DMS 273 treated with DMSO at 0.1 percent for 48 hours (cell line): ENCODE data around the gene RIC3.
A peak's percentile ranks its signal among the peaks of the same experiment; 100 is the strongest.

Experiments
- DNase-seq: peaks from one replicate; lab custom pipeline; 2025; lab: John Stamatoyannopoulos, UW

The RIC3 gene

GRCh38 chr11:8086571-8086970 lies 82.3 kb downstream of the RIC3 start:
- DNase-seq, result no peak

DNA sequence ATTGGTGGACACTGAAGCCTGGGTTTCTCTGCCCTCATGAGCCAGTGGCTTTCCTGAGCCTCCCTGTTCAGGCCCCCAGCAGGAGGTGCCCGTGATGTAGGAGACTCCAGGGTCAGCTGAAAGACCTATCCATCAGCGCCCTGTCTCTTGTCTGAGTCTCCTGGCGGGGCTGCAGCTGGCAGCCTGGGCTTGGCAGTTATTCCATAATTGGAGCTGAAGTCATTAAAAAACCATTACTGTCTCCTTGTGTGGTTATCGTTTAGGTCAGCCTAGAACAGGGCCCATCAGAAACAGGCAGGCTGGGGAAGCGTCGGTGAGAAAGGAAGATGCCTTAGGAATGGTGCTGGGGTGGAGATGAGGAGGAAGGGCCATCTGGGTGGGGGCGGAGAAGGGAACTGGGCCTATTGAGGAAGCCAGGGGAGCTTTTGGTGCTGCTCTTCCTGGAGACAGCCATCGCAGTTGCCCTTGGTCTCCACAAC lies 82.8 kb downstream of the RIC3 start:
- DNase-seq, result peak; percentile 13

- no peak for DNase-seq
These were observed 83.7 kb downstream of the RIC3 start for GRCh38 chr11:8085011-8085645.

DNA sequence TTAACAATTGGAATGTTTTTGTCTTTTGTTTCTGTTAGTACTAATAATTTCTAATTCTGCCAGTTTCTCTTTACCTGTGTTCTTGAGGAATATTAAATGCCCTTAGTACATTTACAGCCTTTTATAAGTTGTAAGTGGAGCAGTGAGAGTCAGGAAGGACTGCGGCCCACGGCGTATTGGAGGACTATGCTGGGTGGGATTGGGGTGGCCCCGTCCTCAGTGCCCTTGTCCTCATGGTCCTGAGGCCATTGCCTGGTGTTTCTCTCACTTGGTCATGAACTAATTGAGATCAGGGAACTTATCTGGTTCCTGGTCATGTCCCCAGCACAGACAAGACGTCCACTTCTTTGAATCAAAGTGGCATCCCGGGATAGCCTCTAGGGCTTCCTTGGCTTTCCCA lies 84.5 kb downstream of the RIC3 start:
- DNase-seq, result no peak

GRCh38 chr11:8083871-8084281 lies 84.9 kb downstream of the RIC3 start:
- no peak for DNase-seq

- DNase-seq, result no peak
These were observed 85.8 kb downstream of the RIC3 start for GRCh38 chr11:8083088-8083395.

GRCh38 chr11:8082391-8083087 lies 86.3 kb downstream of the RIC3 start:
- peak; percentile 21 for DNase-seq

DNA sequence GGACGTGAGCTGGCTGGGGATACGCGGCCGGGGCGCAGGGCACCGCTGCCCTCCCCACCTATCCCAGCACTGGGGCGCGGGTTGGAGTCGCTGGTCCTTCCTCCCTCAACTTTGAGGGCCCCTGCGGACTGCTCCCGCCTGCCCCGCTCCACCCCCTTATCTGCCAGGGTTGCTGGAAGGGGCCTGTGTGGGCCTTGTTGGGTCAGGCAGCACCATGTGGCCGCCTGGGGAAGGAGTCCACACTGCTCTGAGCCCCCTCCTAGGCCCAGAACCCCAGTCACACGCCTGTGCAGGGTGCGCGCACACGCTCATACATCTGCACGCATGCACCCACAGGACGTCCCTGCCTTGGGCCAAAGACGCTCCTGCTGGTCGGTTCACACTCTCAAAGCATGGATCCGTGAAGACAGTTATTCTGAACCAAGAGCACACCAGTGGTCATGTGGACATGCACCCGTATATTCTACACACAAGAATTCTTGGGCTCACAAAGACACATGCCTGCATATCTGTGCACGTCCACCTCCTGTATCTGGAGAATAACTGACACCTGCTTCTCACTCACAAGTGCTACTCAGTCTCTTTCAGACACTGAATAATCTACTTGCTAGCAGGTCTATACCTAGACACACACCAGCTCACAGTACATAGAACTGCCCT lies 87.1 kb downstream of the RIC3 start:
- DNase-seq, result no peak

DNA sequence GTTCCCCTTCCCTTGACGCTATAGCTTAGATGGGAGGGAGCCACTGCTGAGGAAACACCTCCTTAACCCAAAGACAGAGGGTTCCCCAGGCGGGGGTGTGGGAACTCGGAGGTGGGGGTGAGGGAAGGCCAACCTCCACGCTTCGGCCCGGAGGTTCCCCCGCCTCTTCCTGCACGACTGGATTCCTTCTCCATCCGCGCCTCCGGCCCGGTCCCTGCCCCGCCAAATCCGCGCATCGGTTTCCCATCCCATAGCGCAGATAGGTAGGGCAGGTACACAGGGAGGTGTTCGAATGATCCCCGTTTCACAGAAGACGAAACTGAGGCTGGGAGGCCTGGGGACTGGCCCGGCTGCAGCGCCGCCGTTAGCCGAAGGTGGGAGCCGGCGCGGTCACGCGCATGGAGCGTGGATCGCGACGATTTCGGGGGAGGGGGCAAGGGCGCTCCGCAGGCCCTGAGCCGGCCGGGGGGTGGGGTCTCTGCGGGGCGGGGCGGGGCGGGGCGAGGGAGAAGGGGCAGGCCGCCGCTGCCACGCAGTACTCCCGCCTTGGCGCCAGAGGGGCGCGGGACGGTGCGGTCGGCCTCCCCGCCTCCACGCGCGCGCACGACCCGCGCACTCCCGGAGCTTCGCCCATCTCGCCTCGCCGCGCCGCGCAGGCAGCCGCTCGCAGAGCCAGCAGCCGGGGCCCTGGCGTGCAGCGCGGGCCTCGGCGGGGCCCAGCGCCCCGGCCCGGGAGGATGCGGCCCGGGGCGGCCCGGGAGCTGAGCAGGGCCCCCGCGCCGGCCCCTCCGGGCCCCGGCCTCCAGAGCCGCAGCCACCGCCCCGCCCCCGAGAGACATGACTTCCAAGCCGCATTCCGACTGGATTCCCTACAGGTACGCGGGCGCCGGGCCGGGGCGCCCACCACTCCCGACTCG lies 87.9 kb downstream of the RIC3 start, which contains the start of gene TUB:
TUB (plus strand) TSS at position 538 of the 917 bp plus-strand sequence; CDS start at position 838, 300 bp downstream.
- no peak for DNase-seq

- DNase-seq, result no peak
These were observed 88.7 kb downstream of the RIC3 start for GRCh38 chr11:8080069-8080670.

DNA sequence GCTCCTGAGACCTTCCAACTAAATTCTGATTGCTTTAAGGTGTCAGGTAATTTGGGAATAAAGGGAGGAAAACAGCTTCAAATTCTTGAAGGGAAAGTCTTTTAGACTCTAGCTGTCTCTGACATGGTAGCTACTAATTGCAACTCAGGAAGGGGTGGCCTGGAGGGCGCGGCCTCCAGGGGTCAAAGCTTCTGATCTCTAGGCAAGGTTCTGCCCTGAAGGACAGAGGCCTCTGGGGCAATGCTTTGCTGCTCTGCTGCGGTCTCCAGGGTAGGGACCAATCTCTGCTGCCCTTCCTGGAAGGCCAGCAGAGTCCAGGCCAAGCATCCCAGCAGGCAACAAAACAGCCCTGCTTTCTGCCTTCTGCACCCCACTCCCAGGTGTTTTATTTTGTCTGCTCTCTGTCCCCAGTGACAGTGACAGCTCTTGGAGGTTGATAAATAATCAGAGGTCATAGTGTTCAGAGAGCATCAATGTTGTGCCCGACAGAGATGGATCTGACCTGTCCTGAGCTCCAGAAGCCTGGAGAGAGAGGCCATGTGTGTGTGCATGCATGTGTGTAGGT lies 89.6 kb downstream of the RIC3 start:
- no peak for DNase-seq

DNA sequence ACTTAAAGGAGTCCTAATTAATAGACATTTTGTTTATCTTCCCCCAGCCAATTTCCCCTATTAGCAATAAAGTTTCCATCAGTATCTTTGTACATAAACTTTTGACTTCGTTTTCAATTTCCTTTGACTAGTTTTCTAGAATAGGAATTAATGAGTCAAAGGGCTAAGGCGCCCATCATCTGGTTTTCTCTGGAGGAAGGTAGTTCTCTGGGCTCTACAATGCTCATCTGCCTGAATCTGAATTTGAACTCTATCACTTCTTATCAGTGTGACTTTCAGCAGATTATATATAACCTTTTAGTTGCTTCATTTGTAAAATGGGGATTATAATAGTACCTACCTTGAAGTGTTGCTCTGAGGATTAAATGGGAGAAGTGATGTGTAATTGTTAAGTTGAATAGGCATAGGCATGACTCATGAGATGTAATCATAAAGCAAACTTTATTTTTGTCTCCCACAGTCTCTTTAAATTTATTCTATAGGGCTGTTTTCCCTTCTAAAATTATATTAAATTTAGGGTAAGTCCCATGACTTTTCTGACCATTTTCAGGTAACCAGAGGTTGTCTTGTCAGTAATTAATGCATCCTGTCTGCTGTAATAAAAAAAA lies 93.6 kb downstream of the RIC3 start:
- no peak for DNase-seq

GRCh38 chr11:8071616-8072581 lies 96.9 kb downstream of the RIC3 start:
- DNase-seq, result no peak

DNA sequence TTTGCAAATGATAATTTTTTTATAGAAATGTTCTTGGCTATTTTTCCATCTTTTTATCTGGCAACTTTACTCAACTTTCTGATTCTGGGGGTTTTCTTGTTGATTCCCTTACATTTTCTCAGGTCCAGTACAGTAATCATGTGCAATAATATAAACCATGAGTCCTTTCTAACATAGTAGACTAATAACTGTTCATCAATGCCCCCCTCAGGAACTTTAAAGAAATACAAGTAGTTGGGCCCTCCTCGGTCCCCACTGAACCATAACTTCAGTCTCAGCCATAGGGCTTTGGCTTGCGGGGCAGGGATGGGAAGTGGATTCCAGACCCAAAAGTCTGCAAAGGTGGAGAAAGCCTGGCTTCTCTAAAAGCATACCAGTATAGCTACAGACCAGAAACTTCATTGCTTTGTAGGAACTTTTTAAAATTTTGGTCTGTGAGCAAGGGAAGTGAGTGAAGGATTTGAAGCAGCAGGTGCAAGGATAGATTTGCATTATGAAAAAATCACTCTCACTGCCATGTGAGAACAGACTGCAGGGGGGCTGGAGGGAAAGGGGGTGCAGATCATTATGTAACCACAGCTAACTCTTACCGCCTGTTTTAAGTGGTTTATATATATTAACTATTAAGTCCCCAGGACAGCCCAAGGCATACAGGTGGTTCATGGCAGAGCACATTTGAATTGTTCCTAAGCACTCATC lies 98.3 kb downstream of the RIC3 start:
- DNase-seq, result no peak

GRCh38 chr11:8069771-8070170 lies 99.1 kb downstream of the RIC3 start:
- DNase-seq, result no peak

DNA sequence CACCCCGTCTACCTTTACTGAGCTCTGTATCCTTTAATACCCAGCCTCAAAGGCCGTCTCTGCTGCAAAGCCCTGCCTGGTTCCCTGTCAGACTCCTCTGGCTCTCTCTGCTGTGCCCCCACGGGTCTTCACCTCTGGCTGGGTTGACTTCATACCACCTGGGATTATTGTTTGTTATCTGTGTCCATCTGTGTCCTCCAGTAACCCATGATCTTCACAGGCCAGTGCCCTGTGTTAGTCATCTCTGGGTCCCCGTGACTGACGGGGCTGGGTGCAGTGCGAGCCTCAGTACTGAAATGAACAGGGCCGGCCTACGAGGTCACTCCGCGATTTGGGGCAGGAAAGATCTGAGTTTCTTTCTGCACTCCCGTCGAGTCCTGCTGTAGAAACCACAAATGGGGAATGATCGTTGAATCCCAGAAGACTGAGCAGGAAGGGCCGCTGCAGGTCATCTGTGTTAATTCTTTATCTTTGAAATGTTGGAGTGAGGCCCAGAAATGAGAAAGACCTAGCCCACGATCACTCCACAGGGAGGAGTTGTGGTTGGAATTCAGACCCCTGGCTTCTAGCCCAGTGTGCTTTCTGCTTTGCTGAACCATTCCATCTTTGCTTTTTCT lies 100.1 kb downstream of the RIC3 start:
- DNase-seq, result no peak

GRCh38 chr11:8067929-8068575 lies 100.8 kb downstream of the RIC3 start:
- no peak for DNase-seq

DNA sequence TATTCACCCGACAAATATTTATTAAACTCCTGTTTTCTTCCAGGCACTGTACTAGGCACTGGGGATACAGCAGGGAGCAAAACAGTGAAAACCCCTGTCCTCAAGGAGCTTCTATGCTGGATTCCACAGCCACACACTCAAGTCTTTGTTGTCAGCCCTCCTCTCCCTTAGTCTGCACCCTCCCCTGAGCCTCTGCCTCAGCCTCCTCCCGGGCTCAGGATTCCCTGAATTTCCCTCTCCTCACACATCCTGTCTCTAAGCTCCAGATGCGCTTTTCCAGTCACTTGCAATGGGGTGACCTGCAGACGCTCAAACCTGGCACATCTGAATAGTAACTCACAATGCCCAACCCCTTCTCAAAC lies 101.3 kb downstream of the RIC3 start:
- no peak for DNase-seq
